ENCODE measurements around the gene RBM20.
"Not testable (repeated sequence)": the region's sequence is repeated elsewhere in the genome, so short reads cannot be mapped to it uniquely, and the experiment has no call there.

The RBM20 gene

GRCh38 chr10:110643653-110644597 is at the start of gene RBM20:
TSS of gene RBM20 (plus strand) at chr10:110644336. CDS start at chr10:110644455, 119 bp downstream.
- no peak for DNase-seq

- DNase-seq, result no peak
Observed at GRCh38 chr10:110597476-110597875, 46.7 kb upstream of the RBM20 start.

- no peak for DNase-seq
Observed at GRCh38 chr10:110600487-110601101, 43.5 kb upstream of the RBM20 start.

GRCh38 chr10:110601581-110601980 is 42.6 kb upstream of the RBM20 start:
- no peak for DNase-seq

- DNase-seq, result no peak
Observed at GRCh38 chr10:110608087-110608486, 36.0 kb upstream of the RBM20 start.

GRCh38 chr10:110609605-110610004 is 34.5 kb upstream of the RBM20 start:
- DNase-seq, result no peak

- DNase-seq, result peak; percentile 37
Observed at GRCh38 chr10:110610308-110610774, 33.8 kb upstream of the RBM20 start.

GRCh38 chr10:110610781-110611180 is 33.4 kb upstream of the RBM20 start:
- DNase-seq, result not testable (repeated sequence)

- DNase-seq, result no peak
Observed at GRCh38 chr10:110612087-110612486, 32.0 kb upstream of the RBM20 start.

GRCh38 chr10:110612629-110613028 is 31.5 kb upstream of the RBM20 start:
- no peak for DNase-seq

GRCh38 chr10:110613341-110613995 is 30.7 kb upstream of the RBM20 start:
- no peak for DNase-seq

- DNase-seq, result no peak
Observed at GRCh38 chr10:110613996-110614495, 30.1 kb upstream of the RBM20 start.

GRCh38 chr10:110615057-110615747 is 28.9 kb upstream of the RBM20 start:
- DNase-seq, result no peak

- DNase-seq, result no peak
Observed at GRCh38 chr10:110616493-110617033, 27.6 kb upstream of the RBM20 start.

- no peak for DNase-seq
Observed at GRCh38 chr10:110617425-110618229, 26.5 kb upstream of the RBM20 start.

GRCh38 chr10:110618230-110618610 is 25.9 kb upstream of the RBM20 start:
- DNase-seq, result no peak

- no peak for DNase-seq
Observed at GRCh38 chr10:110619514-110620397, 24.4 kb upstream of the RBM20 start.

GRCh38 chr10:110620398-110620719 is 23.8 kb upstream of the RBM20 start:
- DNase-seq, result no peak

GRCh38 chr10:110623316-110623715 is 20.8 kb upstream of the RBM20 start:
- DNase-seq, result not testable (repeated sequence)

GRCh38 chr10:110625356-110625894 is 18.7 kb upstream of the RBM20 start:
- no peak for DNase-seq
